Neuron (in vitro differentiated cells): ENCODE measurements around the gene ATP2A3.

ENCODE experiments used
- H2AFZ ChIP-seq: one replicate; pipeline ENCODE4 v1.6.1; 2013; ENCODE audit warnings: low read depth, mild to moderate bottlenecking, inconsistent platforms, low read length, moderate library complexity
- H3K27me3 ChIP-seq: one replicate; pipeline ENCODE4 v1.6.1; 2013; ENCODE audit warnings: low read length; ENCODE audit not compliant: insufficient read depth
- H3K36me3 ChIP-seq: one replicate; pipeline ENCODE4 v1.6.1; 2013; ENCODE audit warnings: low read length; ENCODE audit not compliant: insufficient read depth
- H3K4me1 ChIP-seq: one replicate; pipeline ENCODE4 v1.6.1; 2013; ENCODE audit warnings: low read length; ENCODE audit not compliant: insufficient read depth
- H3K4me3 ChIP-seq: 2 replicates; pipeline ENCODE4 v1.5.1; 2013; ENCODE audit warnings: mild to moderate bottlenecking, low read length, moderate library complexity
- H3K9me3 ChIP-seq: one replicate; pipeline ENCODE4 v1.6.1; 2013; ENCODE audit warnings: low read length

ATP2A3 gene

DNA sequence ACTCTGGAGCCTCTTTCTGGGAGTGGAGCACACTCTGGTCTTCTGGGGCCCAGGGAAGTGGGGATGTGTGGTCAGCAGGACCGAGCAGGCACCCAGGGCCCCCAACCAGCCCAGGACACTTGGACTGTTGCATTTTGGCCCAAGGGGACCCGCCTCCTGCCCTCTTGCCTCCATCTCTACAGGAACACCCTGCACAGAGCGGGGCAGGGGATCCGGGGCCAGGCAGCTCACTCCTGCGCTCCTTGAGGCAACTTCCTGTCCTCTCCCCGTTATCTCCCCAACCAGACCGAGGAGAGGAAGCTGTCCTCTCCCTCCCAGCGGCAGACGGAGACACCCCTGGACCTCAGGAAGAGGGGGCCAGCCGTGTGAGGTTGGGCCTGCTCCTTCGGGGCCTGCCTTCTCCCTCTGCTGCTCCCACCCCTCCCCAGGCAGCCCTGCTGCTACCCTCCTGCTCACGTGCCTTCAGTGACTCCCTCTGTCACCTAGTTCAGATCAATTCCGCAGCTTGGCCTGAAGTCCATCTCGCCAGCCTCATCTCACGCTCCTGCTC lies 10.0 kb upstream of the ATP2A3 start:
- H2AFZ ChIP-seq, result no peak overlapping the region

DNA sequence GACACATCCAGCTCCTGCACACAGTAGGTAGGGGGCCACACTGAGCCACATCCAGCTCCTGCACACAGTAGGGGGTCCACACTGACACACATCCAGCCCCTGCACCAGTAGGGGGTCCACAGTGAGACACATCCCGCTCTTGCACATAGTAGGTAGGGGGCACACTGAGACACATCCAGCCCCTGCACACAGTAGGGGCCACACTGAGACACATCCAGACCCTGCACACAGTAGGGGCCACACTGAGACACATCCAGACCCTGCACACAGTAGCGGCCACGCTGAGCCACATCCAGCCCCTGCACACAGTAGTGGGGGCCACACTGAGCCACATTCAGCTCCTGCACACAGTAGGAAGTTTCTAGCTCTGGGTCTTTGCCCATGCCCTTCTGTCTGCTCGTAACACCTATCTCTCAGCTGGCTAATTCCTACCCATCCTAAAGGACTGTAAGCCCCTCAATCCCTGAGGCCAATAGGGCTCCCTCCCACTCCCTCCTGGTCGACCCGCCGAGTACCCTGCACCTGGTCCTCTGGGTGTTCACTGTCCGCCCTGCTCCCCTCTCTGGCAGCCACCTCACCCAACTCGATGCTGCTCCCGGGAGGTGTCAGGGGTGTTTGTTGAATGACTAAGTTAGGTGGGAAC lies 9.4 kb upstream of the ATP2A3 start:
- Histone ChIP-seq H3K27me3 (peaks cover 8% of the 10 kb centered on the region), H3K4me3 (no peak overlapping the region), H3K9me3 (peaks cover 8% of the 10 kb centered on the region), H3K4me1 (peaks cover 5% of the 10 kb centered on the region), H2AFZ (no peak overlapping the region), H3K36me3 (no peaks in the 10 kb centered on the region)

More for the DNA sequence above, 10.0 kb upstream of the ATP2A3 start:
- Histone ChIP-seq H3K4me1 (peaks cover 5% of the 10 kb centered on the region), H3K9me3 (peaks cover 8% of the 10 kb centered on the region), H3K27me3 (peaks cover 4% of the 10 kb centered on the region), H3K4me3 (no peak overlapping the region), H3K36me3 (no peaks in the 10 kb centered on the region)

DNA sequence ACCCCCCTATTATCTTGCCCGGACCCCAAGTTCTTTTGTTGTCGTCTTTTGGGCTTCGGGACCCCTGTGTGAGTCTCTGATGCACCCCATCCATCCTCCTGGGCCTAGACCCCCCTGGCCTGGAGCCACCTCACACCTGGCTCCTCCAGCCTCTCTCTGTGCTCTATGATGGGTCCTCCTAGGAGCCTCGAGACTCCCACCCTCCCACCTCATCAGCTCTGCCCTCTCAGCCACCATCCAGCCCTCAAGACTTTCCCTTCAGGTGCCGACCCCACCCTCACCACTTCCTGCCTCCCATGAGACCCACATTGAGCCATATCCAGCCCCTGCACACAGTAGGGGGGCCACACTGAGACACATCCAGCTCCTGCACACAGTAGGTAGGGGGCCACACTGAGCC lies 8.7 kb upstream of the ATP2A3 start:
- Histone ChIP-seq H3K4me3 (no peak overlapping the region), H2AFZ (no peak overlapping the region), H3K9me3 (peaks cover 8% of the 10 kb centered on the region), H3K4me1 (peaks cover 5% of the 10 kb centered on the region), H3K27me3 (peaks cover 11% of the 10 kb centered on the region), H3K36me3 (no peaks in the 10 kb centered on the region)

DNA sequence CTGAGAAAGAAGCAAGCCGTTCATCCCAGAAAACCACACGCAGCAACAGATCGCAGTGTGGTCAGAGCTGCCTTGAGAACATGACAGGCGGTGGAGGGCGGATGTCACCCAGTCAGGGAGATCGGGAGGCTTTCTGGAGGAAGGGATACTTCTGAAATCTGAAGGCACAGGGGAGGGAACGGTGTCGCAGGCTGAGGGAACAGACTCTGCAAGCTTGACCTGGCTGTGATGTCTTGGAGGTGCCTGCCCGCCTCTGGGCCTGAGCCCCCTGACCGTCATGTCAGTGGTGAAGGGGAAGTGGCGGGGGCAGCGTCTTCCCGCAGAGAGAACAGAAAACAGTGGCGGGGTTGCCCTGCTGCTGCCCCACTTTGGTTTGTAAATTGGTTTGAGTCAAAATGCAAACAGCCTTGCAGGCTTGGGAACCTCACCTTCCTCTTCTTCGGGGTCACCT lies 8.1 kb upstream of the ATP2A3 start:
- Histone ChIP-seq H3K9me3 (peaks cover 8% of the 10 kb centered on the region), H3K4me1 (peaks cover 5% of the 10 kb centered on the region), H3K36me3 (no peaks in the 10 kb centered on the region), H3K27me3 (peaks cover 13% of the 10 kb centered on the region), H2AFZ (no peak overlapping the region), H3K4me3 (no peak overlapping the region)

DNA sequence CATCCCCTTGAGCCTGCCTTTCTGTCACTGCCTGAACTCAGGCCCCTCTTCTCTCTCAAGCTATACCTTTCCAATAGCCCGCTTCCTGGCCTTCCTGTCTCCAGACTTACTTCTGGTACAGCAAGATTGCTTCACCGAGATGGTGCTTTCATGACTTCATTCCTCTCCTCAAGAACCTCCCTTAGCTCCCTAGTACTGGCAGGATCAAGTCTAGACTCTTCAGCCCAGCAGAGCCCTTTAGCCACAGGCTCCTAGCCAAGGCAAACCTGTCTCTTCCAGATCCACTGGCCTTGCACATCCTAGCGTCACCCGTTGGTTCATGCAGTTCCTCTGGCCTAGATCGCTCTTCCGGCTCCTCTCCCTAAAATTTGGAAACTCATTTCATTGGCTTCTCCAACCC lies 6.4 kb upstream of the ATP2A3 start:
- no peak overlapping the region for H2AFZ ChIP-seq
- H3K4me1 ChIP-seq, result no peaks in the 10 kb centered on the region
- H3K9me3 ChIP-seq, result peaks cover 8% of the 10 kb centered on the region
- peaks cover 21% of the 10 kb centered on the region for H3K27me3 ChIP-seq
- H3K4me3 ChIP-seq, result no peak overlapping the region
- no peaks in the 10 kb centered on the region for H3K36me3 ChIP-seq

DNA sequence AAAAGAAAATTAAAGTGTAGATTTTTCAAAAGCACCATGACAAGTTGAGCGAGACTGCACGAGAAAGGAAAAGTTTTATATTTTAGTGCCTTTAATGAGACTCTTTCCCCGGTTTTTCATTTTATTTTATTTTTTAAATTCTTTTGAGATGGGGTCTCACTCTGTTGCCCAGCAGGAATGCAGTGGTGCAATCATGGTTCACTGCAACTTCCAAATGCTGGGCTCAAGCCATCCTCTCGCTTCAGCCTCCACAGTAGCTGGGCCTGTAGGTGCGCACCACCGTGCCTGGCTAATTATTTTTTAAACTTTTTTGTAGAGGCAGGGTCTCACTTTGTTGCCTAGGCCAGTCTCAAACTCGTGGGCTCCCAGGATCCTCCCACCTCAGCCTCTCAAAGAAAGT lies 5.7 kb upstream of the ATP2A3 start:
- Histone ChIP-seq H3K4me1 (no peaks in the 10 kb centered on the region), H3K9me3 (peaks cover 6% of the 10 kb centered on the region), H3K36me3 (no peaks in the 10 kb centered on the region)

DNA sequence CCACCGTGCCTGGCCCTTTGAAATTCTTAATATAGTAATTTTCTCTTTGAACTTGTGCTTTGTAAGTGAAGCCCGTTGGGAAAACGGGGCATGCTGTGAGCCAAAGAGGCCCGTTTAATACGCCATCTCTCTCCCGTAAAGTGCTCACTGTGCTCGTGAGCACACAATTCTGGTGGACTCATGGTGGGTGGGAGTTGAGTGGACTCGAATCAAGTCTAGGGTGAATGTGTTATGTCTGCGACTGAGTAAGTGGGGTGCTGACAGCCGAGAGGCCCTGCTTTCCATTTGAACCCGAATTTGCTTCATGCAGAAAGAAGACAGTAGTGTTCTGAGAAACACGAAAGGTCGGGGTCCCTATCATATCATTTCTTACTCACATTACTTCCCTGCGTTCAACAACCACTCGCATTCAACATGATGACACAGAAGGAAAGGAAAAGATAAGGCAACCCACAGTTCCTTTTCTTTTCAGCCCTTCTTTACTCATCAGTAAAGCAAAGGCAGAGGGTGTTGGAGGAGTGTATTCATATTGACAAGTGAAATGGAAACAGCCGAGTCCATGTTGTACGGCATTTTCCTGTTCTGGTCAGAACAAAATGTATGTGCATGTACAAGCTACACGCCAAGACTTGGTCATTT lies 4.8 kb upstream of the ATP2A3 start:
- H3K4me1 ChIP-seq, result no peaks in the 10 kb centered on the region
- H3K9me3 ChIP-seq, result no peaks in the 10 kb centered on the region
- no peaks in the 10 kb centered on the region for H3K36me3 ChIP-seq
- H2AFZ ChIP-seq, result no peak overlapping the region
- H3K27me3 ChIP-seq, result peaks cover 37% of the 10 kb centered on the region
- H3K4me3 ChIP-seq, result no peak overlapping the region

More for the DNA sequence above, 5.7 kb upstream of the ATP2A3 start:
- Histone ChIP-seq H2AFZ (no peak overlapping the region), H3K27me3 (peaks cover 28% of the 10 kb centered on the region), H3K4me3 (no peak overlapping the region)

DNA sequence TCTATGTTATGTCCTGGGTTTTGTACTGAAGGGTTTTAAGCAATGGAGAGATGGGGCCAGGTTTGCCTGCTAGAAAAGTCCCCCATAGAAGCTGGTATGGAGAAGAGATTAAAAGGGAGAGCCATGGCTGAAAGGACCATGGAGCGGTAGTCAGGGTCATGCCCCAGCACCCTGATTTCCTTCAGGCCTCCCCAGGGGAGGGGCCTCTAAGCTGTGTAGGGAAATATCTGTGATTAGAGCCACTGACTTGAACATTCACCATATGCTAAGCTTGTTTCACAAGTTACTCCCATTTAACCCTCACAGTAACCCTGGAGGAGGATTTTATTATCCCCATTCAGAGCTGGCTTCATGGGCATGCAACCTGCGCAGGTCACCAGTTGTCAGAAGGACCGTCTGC lies 3.8 kb upstream of the ATP2A3 start:
- Histone ChIP-seq H3K27me3 (peaks cover 47% of the 10 kb centered on the region), H3K36me3 (no peaks in the 10 kb centered on the region), H3K4me1 (no peaks in the 10 kb centered on the region), H2AFZ (no peak overlapping the region), H3K9me3 (no peaks in the 10 kb centered on the region), H3K4me3 (no peak overlapping the region)

DNA sequence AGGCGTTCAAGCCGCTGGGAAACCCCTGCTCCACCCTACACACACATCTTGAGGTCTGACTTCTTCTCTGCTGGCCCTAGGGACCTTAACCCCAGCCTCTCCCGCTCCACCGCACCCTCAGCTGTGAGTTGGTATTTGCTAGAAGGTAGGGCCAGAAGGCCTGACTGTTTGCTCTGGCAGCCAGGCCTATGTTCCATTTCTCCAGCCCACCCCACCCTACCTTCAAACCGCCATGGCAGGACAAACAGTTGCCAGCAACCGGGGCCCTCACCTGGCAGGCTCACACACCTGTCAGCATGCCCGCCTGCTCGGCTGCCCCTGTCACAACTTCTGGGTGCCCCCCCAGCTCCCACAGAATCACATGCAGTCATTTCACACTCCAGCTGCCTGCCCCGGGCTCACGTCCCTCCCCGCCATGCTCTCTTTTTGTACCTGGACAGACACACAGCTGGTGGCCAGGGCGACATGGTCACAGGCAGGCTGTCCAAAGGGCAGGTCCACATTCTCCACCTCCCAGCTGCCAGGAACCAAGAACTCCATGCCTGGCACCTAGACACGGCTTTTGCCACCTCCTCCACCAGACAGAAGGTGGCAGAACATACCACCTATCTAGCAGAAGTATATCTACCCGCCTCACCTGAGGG lies 2.6 kb upstream of the ATP2A3 start:
- Histone ChIP-seq H3K4me1 (no peaks in the 10 kb centered on the region), H2AFZ (no peak overlapping the region), H3K36me3 (no peaks in the 10 kb centered on the region), H3K4me3 (no peak overlapping the region), H3K9me3 (no peaks in the 10 kb centered on the region), H3K27me3 (peaks cover 58% of the 10 kb centered on the region)

DNA sequence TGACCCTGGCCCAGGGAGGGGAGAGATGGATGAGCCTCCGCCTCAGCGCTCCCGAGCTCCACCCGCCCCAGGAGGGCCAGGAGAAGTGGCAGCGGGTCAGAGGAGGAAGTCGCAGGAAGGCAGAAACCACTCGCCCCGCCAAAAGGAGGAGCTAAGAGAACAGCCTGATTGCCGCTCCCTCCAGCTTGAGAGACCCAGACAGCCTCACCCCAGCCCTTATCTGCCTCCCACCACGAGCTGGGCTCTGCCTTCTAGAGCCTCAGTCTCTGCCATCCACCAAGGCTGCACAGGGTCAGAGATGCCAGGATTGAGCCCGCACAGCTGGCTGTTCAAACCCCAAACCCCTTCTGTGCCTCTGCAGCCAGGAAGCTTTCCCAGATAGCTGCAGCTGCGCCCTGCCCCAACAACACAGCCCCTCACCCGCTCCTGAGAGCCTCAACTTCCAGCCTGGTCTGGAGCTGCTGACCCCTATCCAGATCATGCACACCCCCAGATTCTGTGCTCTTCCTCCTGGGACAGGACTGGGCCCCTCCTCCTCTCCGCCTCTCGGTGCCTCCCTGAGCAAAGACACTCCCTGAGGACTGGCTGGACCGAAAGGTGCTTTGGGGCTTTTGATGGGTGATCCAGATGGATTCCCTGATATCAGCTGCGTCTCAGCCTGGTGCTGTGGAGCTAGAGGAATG lies 1.0 kb upstream of the ATP2A3 start:
- peaks cover 70% of the 10 kb centered on the region for H3K27me3 ChIP-seq

DNA sequence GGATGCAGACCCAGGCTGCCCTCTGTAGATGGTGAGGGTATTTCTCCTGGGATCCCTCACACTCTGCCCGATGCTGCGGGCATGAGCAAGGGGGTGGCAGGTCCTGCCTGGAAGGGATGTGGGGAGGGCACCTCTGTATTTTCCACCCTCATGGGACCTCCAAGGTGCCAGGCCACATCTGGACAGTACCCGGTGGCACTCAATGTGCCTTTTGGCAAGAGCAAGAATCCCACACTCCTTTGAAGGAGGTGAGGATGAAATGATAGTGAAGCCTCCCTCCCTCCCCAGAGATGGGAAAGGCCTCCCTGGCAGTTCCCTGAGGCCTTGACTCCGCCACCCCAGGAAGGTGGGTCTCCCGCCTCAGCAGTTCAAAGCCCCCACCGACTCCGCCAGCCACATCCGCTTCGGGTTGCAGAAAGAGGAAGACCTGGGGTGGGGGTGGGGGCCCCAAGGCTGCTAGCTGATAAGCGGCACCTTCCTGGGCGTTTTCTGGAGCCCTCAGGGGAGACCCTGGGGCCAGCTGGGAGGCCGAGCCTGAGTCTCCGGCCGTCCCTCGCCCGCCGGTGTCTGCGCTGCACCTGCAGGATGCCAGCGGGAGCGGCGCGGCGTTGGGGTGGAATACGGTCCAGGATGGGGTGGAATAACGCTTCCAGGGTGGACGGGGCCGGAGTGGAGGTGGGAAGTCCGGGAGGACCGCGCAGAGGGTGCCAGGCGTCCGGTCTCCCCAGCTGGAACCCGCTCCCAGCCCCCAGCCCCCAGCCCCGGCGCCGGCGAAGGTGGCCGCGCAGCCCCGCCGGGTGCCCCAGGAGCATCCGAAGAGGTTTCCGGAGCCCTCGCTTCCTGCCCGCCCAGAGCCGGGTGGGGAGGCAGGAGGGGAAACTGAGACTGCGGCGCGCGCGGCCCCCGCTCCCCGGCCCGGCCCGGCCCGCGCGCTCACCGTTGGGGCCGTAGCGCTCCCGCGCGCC lies 718 bp downstream of the ATP2A3 start:
- no peaks in the 10 kb centered on the region for H3K4me1 ChIP-seq
- H3K4me3 ChIP-seq, result no peak overlapping the region
- H3K27me3 ChIP-seq, result peaks cover 77% of the 10 kb centered on the region
- H3K9me3 ChIP-seq, result no peaks in the 10 kb centered on the region
- H2AFZ ChIP-seq, result no peak overlapping the region
- H3K36me3 ChIP-seq, result no peaks in the 10 kb centered on the region

More for the DNA sequence above, 1.0 kb upstream of the ATP2A3 start:
- Histone ChIP-seq H3K36me3 (no peaks in the 10 kb centered on the region), H2AFZ (no peak overlapping the region), H3K9me3 (no peaks in the 10 kb centered on the region), H3K4me1 (no peaks in the 10 kb centered on the region), H3K4me3 (no peak overlapping the region)

DNA sequence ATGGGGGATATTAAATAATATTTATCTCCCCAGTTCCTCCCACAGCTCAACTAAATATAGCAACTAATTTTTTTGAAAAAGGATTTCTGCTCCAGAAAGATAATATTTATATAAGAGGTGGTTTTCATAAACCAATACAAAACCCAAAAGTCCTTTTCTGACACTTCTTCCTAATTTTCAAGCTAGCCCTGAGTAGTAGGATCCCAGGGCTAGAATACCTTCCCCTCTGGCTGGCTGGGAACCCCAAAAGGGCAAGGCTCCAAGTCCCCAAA lies 1.3 kb downstream of the ATP2A3 start:
- Histone ChIP-seq H3K9me3 (no peaks in the 10 kb centered on the region), H3K4me1 (no peaks in the 10 kb centered on the region), H3K4me3 (no peak overlapping the region), H2AFZ (no peak overlapping the region), H3K36me3 (no peaks in the 10 kb centered on the region), H3K27me3 (peaks cover 80% of the 10 kb centered on the region)
